LNCaP clone FGC (cell line): ENCODE results near the gene RNF26.

Experiments used
- DNase-seq: peaks from one replicate; pipeline ENCODE4 v3.0.0-alpha.2; 2011; ENCODE audit warnings: low read depth
- H3K4me3 ChIP-seq: 2 replicates; pipeline ENCODE4 v1.5.1; 2011; ENCODE audit warnings: mild to moderate bottlenecking, low read depth, low read length, control low read depth
- TF ChIP-seq, protein P1 (sequence below): IDR thresholded peaks from 2 replicates; pipeline ENCODE4 v1.5.1; 2012; ENCODE audit warnings: mild to moderate bottlenecking; ENCODE audit not compliant: control insufficient read depth, insufficient read depth; ENCODE audit errors: extremely low read depth

Gene RNF26

DNA sequence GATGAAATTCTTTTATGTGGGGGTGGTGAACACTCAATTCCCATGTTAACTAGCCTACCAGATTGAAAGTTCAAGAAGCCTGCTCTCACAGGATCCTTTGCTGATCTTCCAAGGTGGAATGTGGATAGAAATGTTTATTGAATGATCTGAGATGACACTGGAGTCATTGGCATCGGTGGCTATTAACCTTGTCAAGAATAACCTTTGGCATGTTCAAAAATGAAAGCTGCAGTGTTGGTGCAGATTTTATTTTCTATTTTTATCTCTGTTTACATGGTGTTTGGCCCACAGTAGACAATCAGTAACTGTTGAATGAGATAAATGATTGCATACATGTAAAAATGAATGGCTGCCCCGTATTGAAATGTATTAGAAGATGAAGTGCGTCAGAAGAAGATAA lies 36.4 kb upstream of the RNF26 start:
- TF ChIP-seq, protein P1, sequence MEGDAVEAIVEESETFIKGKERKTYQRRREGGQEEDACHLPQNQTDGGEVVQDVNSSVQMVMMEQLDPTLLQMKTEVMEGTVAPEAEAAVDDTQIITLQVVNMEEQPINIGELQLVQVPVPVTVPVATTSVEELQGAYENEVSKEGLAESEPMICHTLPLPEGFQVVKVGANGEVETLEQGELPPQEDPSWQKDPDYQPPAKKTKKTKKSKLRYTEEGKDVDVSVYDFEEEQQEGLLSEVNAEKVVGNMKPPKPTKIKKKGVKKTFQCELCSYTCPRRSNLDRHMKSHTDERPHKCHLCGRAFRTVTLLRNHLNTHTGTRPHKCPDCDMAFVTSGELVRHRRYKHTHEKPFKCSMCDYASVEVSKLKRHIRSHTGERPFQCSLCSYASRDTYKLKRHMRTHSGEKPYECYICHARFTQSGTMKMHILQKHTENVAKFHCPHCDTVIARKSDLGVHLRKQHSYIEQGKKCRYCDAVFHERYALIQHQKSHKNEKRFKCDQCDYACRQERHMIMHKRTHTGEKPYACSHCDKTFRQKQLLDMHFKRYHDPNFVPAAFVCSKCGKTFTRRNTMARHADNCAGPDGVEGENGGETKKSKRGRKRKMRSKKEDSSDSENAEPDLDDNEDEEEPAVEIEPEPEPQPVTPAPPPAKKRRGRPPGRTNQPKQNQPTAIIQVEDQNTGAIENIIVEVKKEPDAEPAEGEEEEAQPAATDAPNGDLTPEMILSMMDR, result no peak
- no peak overlapping the region for H3K4me3 ChIP-seq
- no peak for DNase-seq

DNA sequence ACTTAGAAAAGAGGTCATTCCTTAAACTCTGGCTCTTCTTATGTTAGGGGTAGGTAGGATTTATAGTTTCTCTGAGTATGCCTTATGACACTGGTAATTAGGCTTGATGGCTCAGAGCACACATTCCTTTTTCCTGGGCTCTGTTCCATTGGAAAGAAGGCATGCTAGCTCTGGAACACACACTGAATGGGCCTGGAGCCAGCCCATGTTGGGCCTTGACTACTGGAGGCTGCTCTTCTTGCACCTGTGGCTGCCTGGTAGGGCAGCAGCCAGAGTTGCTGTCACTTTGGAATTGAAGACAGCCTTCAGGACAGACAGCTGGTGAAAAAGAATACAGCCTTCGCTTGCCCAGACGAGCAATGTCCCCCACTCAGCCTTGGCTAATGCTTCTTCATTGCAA lies 35.6 kb upstream of the RNF26 start:
- H3K4me3 ChIP-seq, result no peak overlapping the region
- no peak for DNase-seq
- TF ChIP-seq, protein P1, result no peak

DNA sequence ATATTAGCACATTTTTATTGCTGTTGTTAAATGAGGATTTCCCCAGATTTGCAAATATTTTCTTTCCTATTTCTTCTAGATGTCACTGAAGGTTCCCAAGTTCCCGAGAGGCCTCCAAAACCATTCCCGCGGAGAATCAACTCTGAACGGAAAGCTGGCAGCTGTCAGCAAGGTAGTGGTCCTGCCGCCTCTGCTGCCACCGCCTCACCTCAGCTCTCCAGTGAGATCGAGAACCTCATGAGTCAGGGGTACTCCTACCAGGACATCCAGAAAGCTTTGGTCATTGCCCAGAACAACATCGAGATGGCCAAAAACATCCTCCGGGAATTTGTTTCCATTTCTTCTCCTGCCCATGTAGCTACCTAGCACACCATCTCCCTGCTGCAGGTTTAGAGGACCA lies 34.9 kb upstream of the RNF26 start:
- H3K4me3 ChIP-seq, result no peak overlapping the region
- TF ChIP-seq, protein P1, result no peak
- DNase-seq, result no peak

DNA sequence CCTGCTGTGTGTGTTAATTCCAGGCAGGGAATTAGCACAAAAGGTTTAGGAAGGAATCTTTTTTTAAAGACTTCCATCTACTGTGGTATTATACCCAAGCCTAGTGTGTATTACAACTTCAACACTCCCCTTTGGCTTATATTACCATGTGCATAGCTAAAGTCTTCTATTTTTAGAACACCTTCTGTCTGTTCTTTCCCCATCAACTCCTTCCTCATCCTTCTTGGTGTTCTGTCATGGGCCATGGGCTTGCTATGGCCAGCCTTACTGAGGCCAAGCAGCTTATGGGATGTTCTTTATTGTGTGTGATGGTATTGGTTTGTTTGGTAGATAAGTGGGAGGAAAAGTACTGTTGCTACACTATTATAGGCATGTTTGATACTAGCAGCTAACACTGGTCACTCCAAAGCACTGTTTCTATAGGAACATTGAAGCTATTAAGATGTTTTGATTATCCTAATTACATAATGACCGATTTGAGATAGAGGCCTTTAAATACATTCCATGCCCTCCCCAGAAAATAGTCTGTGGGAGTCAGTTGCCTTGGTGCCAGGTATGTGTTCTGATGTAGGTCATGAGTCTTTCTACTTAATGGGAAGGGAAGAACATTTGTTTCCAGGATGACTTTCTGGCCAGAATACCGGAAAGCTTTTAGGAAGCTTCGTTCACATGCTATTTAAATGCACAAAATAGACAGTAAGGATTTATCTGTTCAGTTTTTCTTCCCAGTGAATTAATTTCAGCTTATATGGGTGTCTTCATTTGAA lies 33.9 kb upstream of the RNF26 start:
- H3K4me3 ChIP-seq, result no peak overlapping the region
- DNase-seq, result no peak
- TF ChIP-seq, protein P1, result no peak

DNA sequence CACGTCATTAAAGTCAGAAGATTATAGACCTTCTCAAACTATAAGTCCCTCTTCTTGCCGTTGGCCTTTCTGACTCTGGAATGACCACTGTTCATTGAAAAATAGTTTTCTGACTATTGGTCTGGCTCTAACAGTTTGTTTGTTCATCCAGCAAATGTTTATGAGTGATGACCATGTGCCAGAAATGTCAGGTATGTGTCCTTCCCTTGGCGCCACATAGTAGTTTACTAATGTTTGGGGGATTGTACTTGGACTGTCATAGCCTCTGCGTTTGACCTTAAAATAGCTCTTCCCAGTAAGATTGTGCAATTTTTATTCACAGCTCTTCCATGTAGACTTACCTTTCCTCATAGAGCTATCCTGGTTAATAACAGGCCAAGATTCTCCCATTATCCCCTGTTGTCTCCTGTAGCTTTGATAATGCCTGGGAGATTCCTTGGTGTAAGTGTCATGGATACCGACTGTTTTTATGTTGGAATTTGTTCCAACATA lies 31.1 kb upstream of the RNF26 start:
- DNase-seq, result no peak
- H3K4me3 ChIP-seq, result no peak overlapping the region
- TF ChIP-seq, protein P1, result no peak

DNA sequence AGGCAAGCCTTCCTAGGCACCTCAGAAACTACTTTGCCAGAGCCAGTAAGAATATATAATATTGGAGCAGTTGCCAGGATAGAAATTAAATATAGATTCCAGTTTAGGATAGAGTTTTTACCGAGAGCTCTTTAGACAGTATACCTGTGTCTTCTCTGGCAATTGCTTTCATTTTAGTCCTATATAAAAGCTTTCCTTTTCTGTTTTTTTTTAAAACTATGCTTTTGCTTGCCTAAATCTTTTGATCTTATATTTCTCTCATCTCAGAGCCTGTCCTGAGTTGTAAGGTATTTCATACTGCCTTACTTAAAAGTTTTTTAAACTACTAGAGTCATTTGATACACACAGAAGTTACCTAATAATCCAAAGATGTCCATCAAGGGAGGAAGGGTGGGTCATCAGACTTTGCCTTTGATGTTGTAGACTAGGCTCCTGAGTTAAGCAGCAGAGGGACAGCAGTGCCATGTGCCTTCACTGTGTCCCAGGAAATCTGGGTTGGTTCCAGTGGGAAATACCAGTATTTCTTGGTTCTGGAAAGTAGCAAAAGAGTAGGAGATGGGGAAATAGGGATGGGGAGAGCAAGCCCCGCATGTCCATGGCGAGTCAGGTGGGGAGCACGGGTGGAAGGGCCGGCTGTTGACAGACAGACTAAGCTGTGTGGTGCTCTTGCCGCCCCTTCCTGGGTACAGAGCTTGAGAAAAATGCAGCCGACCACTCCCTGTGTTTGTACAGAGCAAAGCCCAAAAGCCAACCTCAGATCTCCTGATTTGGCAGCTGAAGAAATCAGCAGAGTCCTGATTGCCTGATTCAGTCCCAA lies 28.6 kb upstream of the RNF26 start:
- DNase-seq, result no peak
- TF ChIP-seq, protein P1, result no peak
- no peak overlapping the region for H3K4me3 ChIP-seq
